Activated B cell treated with CpG ODN at 0.5 μM for 24 hours (primary cell): Measurements from ENCODE around the gene CDC42. TPM values are rescaled to one million over a fixed set of nuclear protein-coding genes. Genes with fewer than 3 reads are reported as not detected.
A peak's percentile ranks its signal among the peaks of the same experiment; 100 is the strongest.
"Not testable (repeated sequence)": the region's sequence is repeated elsewhere in the genome, so short reads cannot be mapped to it uniquely, and the experiment has no call there.

Source experiments
- ATAC-seq: fragments of 200-7000 bp; cut with Tn5 transposase; one replicate; pipeline ENCODE4 v1.10.0; 2021; ENCODE audit warnings: low read depth, mild to moderate bottlenecking, moderate library complexity
- CTCF ChIA-PET: fragments of 350-600 bp; sonication (Branson Sonifier 250); formaldehyde crosslinking; loops from one replicate; lab custom pipeline; 2021; ENCODE audit warnings: antibody characterized with exemption; lab: Charles Lee
- POLR2A ChIA-PET: fragments of 350-600 bp; sonication (Branson Sonifier 250); formaldehyde crosslinking; loops from one replicate; lab custom pipeline; 2021; ENCODE audit warnings: antibody characterized with exemption; lab: Charles Lee
- DNase-seq: peaks from one replicate; pipeline ENCODE4 v3.0.0; 2022
- H3K27ac Mint-ChIP-seq: one replicate; pipeline ENCODE4 v1.8.0; 2020; ENCODE audit warnings: mixed read lengths
- H3K27me3 Mint-ChIP-seq: one replicate; pipeline ENCODE4 v1.8.0; 2021; ENCODE audit warnings: mixed read lengths
- H3K36me3 Mint-ChIP-seq: one replicate; pipeline ENCODE4 v1.8.0; 2021; ENCODE audit warnings: low read depth, mixed read lengths
- H3K4me1 Mint-ChIP-seq: one replicate; pipeline ENCODE4 v1.8.0; 2021; ENCODE audit warnings: mixed read lengths
- H3K4me3 Mint-ChIP-seq: one replicate; pipeline ENCODE4 v1.8.0; 2020; ENCODE audit warnings: mild to moderate bottlenecking, mixed read lengths
- H3K9me3 Mint-ChIP-seq: one replicate; pipeline ENCODE4 v1.8.0; 2020; ENCODE audit warnings: mixed read lengths
- intact Hi-C: fragments of 100-400 bp; cut with micrococcal nuclease; formaldehyde crosslinking; loops from one replicate; pipeline ENCODE4 v1.15.1; 2024
- total RNA-seq: library from RNA; stranded (reverse); gene quantifications from 2 replicates; pipeline ENCODE4 v1.2.3, GENCODE V29; 2022
- TF ChIP-seq, protein P1 (sequence below): fragments of 200-600 bp; IDR thresholded peaks from one replicate; pipeline ENCODE4 v1.8.0; 2022; ENCODE audit warnings: antibody characterized with exemption, mild to moderate bottlenecking

Gene CDC42
- total RNA-seq, 1 donor from 2014 or later = 310 TPM

DNA sequence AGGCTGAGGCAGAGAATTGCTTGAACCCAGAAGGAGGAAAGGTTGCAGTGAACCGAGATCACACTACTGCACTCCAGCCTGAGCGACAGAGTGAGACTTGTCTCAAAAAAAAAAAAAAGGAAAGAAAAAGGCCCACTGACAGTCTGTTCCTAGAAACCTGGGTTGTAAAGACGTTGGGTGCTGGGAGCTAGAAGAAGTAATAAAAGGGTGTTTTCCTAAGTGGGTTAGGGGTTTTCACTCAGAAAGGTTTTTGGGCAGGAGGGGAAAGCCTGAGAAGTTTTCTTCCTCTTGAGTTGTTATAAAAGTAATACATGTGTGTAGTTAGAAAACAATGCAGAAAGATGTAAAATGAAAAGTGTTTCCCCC lies 25.6 kb upstream of the CDC42 start:
- Mint-ChIP-seq H3K27ac (peak overlapping the region; percentile 99), H3K4me1 (peaks cover 63% of the 10 kb centered on the region), H3K4me3 (peak overlapping the region; percentile 96), H3K27me3 (no peaks in the 10 kb centered on the region), H3K36me3 (peaks cover 10% of the 10 kb centered on the region), H3K9me3 (no peaks in the 10 kb centered on the region)
- intact Hi-C loops = loop anchor here (5.0 to 10.0 kb wide), 3 partner anchors 322 to 735 kb away; partner anchors contain the start of genes ECE1 and ZBTB40
- ATAC-seq = no peak
- ChIA-PET POLR2A (interaction anchor here (0.6 to 13.8 kb wide), 5 partner anchors 19 to 733 kb away, joined by 3 to 659 read pairs (median 4); partner anchors contain the start of gene CDC42), CTCF (interaction anchor here (0.7 kb wide), 1 partner anchor 13 kb away, joined by 3 read pairs; no protein-coding TSS in a partner anchor)
- no peak for DNase-seq
- TF ChIP-seq, protein P1, sequence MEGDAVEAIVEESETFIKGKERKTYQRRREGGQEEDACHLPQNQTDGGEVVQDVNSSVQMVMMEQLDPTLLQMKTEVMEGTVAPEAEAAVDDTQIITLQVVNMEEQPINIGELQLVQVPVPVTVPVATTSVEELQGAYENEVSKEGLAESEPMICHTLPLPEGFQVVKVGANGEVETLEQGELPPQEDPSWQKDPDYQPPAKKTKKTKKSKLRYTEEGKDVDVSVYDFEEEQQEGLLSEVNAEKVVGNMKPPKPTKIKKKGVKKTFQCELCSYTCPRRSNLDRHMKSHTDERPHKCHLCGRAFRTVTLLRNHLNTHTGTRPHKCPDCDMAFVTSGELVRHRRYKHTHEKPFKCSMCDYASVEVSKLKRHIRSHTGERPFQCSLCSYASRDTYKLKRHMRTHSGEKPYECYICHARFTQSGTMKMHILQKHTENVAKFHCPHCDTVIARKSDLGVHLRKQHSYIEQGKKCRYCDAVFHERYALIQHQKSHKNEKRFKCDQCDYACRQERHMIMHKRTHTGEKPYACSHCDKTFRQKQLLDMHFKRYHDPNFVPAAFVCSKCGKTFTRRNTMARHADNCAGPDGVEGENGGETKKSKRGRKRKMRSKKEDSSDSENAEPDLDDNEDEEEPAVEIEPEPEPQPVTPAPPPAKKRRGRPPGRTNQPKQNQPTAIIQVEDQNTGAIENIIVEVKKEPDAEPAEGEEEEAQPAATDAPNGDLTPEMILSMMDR = no peak

- no peak overlapping the region for H3K27ac Mint-ChIP-seq
- H3K27me3 Mint-ChIP-seq = no peaks in the 10 kb centered on the region
- CTCF ChIA-PET = interaction anchor here (1.5 kb wide), 1 partner anchor 22 kb away, joined by 5 read pairs; the partner anchor contains the start of gene CDC42
- intact Hi-C loops = no loop called here
- POLR2A ChIA-PET = interaction anchor here (0.5 to 13.8 kb wide), 2 partner anchors 16 to 70 kb away, joined by 4 to 659 read pairs; partner anchors contain the start of gene CDC42
- H3K36me3 Mint-ChIP-seq = peaks cover 10% of the 10 kb centered on the region
- peaks cover 46% of the 10 kb centered on the region for H3K4me1 Mint-ChIP-seq
- DNase-seq (no peak), ATAC-seq (no peak)
- H3K9me3 Mint-ChIP-seq = no peaks in the 10 kb centered on the region
- TF ChIP-seq, protein P1 = no peak
- no peak overlapping the region for H3K4me3 Mint-ChIP-seq
These were observed 22.5 kb upstream of the CDC42 start for GRCh38 chr1:22030057-22030456.

- TF ChIP-seq, protein P1 = no peak
- no peak overlapping the region for H3K27ac Mint-ChIP-seq
- H3K9me3 Mint-ChIP-seq = no peaks in the 10 kb centered on the region
- H3K4me3 Mint-ChIP-seq = no peak overlapping the region
- peaks cover 6% of the 10 kb centered on the region for H3K36me3 Mint-ChIP-seq
- peaks cover 44% of the 10 kb centered on the region for H3K4me1 Mint-ChIP-seq
- no peaks in the 10 kb centered on the region for H3K27me3 Mint-ChIP-seq
- ChIA-PET CTCF (interaction anchor here (1.3 to 1.5 kb wide), 2 partner anchors 22 to 67 kb away, joined by 3 to 5 read pairs; partner anchors contain the start of gene CDC42), POLR2A (interaction anchor here (0.5 to 13.8 kb wide), 2 partner anchors 16 to 69 kb away, joined by 4 to 659 read pairs; partner anchors contain the start of gene CDC42)
- ATAC-seq = no peak
- intact Hi-C loops = no loop called here
- no peak for DNase-seq
These were observed 22.0 kb upstream of the CDC42 start for GRCh38 chr1:22030473-22030872.

DNA sequence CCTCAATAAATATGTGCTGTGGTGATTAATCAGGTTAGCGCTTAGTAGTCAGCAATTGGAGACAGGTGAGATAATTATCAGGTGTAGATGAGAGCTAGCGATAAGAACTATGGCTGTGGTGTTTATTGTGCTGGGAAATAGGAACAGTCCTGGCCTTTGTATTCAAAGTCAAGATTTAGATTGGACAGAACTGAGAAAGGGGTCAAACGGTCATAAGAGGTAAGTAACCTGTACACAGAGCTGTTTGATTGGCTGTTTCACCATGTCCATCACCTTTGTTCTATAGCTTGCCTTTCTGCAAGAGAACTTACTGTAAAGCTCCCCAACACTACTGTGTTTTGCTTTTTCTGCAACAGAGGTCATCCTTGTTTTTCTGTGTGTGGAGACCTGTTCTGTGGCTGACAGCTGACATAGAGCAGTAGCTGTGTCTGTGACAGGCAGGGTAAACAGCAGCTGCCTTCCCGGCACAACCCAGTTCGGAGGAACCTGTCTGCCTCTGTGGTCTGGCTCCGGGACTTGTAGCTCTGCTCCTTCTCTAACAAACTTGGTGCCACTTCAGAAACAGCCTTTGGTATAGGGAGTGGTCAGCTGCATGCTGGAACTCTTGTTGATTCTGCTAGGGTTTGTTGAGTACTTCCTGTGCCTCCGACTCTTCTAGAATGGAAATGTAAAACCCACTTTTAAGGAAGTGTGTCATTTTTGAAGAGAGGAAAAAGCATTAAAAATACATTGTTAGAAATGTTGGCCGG lies 21.1 kb upstream of the CDC42 start:
- TF ChIP-seq, protein P1 = no peak
- peak; percentile 52 for ATAC-seq
- no peaks in the 10 kb centered on the region for H3K9me3 Mint-ChIP-seq
- peaks cover 37% of the 10 kb centered on the region for H3K4me1 Mint-ChIP-seq
- intact Hi-C loops = no loop called here
- DNase-seq = no peak
- CTCF ChIA-PET = interaction anchor here (1.1 to 1.5 kb wide), 3 partner anchors 8 to 68 kb away, joined by 3 to 5 read pairs (median 5); partner anchors contain the start of gene CDC42
- POLR2A ChIA-PET = interaction anchor here (0.5 to 13.8 kb wide), 4 partner anchors 15 to 1313 kb away, joined by 3 to 659 read pairs (median 8); partner anchors contain the start of genes CDC42 and HNRNPR
- no peaks in the 10 kb centered on the region for H3K36me3 Mint-ChIP-seq
- no peaks in the 10 kb centered on the region for H3K27me3 Mint-ChIP-seq
- peak overlapping the region; percentile 79 for H3K27ac Mint-ChIP-seq
- peak overlapping the region; percentile 49 for H3K4me3 Mint-ChIP-seq

GRCh38 chr1:22034834-22035233 lies 17.7 kb upstream of the CDC42 start:
- H3K27me3 Mint-ChIP-seq, H3K4me3 Mint-ChIP-seq, H3K36me3 Mint-ChIP-seq, DNase-seq, H3K27ac Mint-ChIP-seq, intact Hi-C loops, H3K9me3 Mint-ChIP-seq, ATAC-seq: not testable (repeated sequence)
- ChIA-PET CTCF (interaction anchor here (0.6 kb wide), 1 partner anchor 521 kb away, joined by 4 read pairs; no protein-coding TSS in a partner anchor), POLR2A (interaction anchor here (1.3 to 22.8 kb wide), 2 partner anchors 7 to 17 kb away, joined by 10 to 659 read pairs; partner anchors contain the start of gene CDC42)
- H3K4me1 Mint-ChIP-seq = peaks cover 41% of the 10 kb centered on the region
